CD4-positive, alpha-beta T cell treated with Interleukin-12 subunit alpha and Interleukin-12 subunit beta, for 1 hour (primary cell): Measurements from ENCODE around the gene MKNK1.

ENCODE experiments used
- DNase-seq: peaks from one replicate; pipeline ENCODE4 v3.0.0-alpha.2; 2020

MKNK1 gene

DNA sequence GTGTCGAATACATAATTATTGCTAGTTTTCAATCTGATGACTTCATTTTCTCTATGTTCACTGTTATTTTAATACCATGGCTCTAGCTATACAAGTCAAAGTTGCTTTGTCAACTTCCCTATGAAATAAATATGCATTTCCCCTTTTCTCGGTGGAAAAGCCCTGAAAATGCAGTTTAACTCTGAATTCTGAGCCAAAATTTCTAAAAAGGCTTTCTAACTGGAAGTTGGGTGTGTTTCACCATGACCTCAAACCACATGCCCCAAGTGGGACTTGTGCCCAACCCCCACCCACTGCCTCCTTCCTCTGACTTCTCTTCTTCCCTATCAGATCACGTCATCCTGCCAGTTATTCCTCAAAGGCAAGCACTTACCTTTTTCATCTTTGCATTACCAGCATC is 8.9 kb downstream of the MKNK1 start:
- peak; percentile 31 for DNase-seq

DNA sequence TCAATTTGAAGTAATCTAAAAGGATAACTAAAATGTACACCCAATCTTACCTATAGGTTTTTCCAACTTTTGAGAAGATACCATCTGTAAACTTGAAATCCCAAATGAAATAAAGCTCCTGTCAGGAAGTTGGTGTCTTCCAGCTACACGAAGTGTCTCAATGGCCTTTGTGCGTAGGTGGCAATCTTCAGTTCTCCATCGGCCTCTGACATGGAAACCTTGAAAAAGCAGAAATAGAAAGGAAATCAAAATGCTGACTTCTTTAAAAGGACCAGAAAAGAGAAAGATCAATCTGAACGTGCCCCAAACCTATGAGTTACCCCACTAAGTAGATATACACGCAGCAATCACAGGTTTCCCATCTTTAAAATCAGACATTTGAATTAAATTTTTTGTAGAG is 10.0 kb downstream of the MKNK1 start:
- DNase-seq: no peak

DNA sequence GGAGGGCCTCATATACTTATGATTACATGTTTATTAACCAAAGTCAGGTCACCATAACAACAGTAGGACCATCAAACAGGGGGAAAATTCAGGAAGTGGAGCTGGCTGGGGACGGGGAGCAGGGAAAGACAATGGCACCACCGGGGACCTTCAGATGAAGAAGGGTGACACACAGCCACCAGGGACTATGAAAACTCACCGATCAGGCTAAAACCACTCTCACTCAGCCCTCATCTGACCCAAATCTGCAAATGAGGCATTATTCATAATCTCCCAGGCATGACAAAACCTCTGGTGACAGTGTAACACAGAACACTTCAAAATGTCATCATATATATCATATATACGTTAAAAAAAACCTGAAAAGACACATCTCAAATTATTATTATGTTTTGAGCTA is 11.2 kb downstream of the MKNK1 start:
- DNase-seq: no peak

DNA sequence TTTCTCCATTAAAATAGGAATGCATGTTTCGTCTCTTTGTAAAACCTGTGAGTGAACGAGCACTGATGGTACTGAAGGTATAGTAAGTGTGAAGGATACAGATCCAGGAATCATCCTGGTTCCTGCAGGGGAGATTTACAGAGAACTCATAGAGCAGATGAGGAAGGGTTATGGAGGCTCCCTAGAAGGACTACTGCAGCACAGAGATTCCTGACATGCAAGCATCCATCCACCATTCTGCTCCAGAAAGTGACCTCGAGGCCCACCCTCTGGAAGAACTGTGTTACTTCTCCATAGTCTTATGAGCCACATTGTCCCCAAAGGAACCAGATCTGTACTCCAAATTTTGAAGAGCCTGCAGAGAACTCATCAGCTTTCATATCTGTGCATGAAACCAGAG is 14.5 kb downstream of the MKNK1 start:
- DNase-seq: no peak

- DNase-seq: no peak
Measured at GRCh38 chr1:46587069-46587468, 17.0 kb downstream of the MKNK1 start.

DNA sequence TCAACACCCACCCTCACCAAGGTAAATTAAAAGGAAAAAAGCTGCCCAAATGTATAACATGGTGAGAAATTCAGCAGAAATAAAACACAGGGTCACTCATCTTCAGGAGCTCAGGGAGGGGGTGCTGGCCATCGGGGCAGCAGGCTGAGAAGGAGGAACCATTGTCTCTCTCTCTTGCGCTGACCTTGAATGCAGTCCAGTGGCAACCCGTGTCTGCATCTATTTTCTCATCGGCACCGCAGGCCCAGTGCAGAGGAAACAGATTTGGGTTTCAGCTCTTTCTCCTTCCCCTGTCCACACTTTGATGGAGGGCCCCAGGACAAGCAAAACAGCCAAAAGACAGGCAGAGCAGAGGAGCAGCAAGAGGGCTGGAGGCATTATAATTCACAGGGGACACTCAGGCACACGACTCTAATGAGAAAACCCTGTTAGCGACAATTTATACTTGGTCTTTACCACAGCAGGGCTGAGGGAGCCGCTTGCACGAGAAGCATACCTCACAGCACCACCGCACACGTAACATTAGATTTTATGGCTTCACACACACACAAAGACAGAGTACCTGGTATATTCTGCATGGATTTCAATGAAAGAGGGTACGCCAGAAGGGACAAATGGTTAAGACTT is 18.6 kb downstream of the MKNK1 start:
- DNase-seq: no peak

DNA sequence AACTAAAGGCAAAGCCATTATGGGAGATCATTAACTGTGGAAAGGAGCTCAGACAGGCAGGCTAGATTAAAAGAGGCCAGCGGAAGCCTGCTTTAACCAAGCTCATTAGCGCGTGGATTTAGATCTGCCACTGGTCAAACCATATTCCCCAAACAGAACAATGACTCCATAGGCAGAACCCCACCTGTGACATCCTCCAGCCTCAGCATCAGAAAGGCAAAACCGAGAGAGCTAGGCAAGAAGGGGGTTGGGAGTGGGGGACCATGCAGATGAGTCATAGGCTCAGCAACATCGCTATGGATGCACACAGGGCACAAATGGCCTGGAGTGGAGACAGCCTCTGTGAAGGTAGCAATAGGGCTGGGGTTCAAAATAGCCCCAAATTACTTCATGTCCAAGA is 20.6 kb downstream of the MKNK1 start:
- no peak for DNase-seq

DNA sequence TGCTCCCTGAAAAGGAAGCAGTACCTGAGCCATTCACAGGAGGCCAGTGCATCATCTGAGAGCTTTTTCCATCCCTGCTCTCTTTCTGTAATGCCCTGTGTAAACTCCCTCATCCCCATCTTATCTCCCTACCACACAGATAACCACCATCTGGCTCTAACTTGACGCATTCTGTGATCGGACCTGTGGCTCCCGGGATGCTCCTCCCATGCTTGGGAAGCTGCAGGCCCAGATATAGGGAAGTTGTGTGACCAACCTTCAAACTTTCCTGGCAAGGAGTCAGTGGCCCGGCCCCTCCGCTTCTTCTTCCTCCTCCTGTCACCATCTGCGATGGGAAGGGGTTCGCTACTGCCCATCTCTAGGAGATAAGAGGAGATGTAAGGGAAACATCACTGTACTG is 21.1 kb downstream of the MKNK1 start:
- DNase-seq: no peak

DNA sequence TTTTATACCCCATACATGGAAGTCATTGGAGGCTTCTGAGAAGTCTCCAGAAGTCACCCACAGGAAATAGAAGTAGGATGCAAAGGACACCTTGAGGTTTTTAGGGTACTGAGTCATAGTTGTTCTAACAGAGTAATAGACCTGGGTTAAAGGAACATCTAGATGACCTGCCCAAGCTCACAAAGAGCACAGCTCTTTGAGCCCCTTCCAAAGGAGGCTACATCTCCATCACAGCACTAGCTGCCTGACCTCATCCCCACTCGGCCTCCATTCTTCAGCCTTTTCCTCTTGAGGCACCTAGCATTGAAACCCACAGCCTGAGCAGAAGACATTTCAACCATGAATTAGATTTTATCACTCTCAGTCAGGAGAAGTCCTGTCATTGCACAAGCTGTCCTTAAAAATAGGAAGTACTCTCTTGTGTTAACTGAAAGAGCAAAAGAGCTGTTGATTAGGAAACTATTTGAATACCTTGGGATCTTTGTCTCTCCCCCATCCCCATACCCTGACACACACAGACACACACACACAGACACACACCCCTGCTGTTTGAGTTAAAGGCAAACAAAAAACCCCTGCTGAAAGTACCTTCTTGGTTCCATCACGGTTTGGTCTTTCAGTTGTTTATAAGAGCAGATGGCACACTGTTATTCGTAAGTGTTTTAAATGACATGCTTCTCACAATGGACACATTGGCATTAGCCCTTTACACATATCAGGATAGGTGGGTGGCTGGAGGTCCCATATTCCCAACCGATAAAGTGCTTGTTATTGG is 22.2 kb downstream of the MKNK1 start:
- peak; percentile 7 for DNase-seq

DNA sequence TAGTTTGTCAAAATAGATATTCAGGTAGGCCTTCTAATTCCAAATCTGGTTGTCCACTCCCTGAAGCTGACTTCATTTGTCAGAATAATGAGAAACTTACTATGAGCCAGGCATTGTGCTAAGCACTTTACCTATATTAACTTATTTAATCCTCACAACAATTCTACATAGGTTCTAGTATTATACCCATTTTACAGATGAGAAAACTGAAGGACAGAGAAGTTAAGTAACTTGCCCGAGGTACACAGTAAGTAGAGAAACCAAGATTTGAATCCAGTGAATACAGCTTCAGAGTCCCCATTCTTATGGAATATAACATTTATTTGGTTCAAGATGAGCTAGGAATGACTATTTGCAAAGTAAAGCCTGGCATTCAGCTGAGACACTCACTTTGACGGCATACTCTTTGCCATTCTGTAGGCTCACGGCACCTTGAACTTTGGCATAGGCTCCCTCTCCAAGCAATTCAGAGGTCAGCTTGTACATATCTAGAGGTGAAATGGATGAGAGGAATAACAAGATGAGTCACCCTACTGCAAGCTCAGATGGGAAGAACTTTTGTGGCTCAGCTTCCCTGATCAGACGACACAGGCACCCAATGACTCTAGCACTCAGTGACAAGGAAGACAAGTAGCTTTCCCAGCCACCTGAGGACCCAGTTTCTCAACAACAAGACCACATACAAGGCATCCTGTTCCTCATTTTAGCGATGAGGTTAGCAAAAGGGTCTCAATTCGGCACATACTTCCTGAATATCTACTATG is 23.7 kb downstream of the MKNK1 start:
- DNase-seq: no peak

GRCh38 chr1:46577671-46578070 is 26.4 kb downstream of the MKNK1 start:
- no peak for DNase-seq

GRCh38 chr1:46576596-46576995 is 27.5 kb downstream of the MKNK1 start:
- no peak for DNase-seq

GRCh38 chr1:46575778-46576177 is 28.3 kb downstream of the MKNK1 start:
- DNase-seq: no peak

- no peak for DNase-seq
Measured at GRCh38 chr1:46575300-46575699, 28.8 kb downstream of the MKNK1 start.

GRCh38 chr1:46571691-46572225 is 32.3 kb downstream of the MKNK1 start:
- no peak for DNase-seq

DNA sequence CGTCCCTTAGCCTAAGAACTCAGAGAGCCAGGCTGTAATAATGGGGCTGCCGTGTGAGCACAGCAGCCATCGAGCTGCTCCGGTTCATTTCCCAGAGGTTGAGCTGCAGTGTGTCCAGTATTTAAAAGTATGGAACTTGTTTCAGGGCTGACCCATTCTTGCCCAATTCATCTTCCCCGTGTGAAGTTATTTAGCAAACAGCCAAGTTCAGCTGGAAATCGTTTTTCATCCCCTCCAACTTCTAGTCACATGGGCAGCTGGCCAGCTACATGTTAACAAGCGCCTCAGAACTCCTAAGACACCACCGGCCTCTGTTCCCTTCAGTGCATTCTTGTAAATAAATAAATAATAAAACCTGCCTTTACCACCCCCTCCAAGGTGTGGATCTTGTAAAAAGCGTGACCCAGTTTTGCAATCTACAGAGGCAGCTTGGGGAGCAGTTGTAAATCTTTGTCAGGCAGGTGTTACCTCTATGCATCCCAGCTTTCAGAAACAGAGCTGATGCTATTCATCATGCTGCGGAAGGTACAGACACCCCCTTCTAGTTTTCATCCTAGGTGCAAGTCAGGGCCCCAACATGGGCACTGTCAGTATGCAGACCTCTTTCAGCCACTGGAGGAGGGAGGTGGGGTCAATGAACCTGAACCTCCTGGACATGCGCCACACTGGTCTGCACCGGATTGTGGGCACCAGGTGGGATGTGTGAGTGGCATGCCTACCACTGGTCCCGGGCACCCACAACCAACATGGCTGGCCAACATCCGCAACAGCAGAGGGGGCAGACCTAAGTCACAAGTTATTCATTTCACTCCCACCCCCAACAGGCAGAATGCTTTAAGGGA is 34.0 kb downstream of the MKNK1 start:
- DNase-seq: no peak

DNA sequence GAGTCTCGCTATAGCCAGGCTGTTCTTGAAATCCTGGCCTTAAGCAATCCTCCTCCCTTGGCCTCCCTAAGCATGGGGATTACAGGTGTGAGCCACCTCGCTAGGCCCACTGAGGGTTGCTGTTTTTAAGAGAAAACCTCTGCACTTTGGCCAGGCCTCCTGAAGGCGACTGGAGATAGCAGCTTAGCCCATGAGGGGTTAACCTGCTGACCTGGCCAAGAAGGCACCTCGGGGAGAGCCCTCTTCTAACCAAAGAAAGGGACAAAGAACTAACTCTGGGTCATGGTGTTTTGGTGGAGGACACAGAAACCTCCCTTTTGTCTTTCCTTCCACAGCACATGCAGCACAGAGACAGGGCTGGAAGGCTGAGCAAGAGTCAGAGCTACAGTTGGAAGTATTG is 35.0 kb downstream of the MKNK1 start:
- no peak for DNase-seq

GRCh38 chr1:46568461-46568891 is 35.6 kb downstream of the MKNK1 start:
- DNase-seq: no peak

- DNase-seq: no peak
Measured at GRCh38 chr1:46563341-46563740, 40.7 kb downstream of the MKNK1 start.

- no peak for DNase-seq
Measured at GRCh38 chr1:46562498-46562897, 41.6 kb downstream of the MKNK1 start.

DNA sequence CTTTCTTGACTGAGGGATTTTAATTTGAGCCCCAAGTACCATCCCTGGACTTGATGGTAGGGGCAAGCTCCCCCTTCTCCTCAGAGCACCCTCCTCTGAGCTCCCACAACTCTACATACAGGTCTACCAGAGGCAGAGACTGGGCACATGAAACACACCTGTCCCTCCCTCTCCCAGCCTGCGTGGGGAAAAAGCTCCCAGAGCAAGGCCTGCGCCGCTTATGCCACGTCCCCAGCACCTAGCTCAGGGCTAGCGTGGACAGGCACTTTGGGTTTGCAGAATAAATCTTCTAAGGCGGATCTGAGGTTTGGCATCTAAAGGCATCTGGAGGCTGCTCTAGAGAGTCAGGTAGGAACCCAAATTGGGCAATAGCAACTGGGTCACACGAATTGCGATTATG is 45.1 kb downstream of the MKNK1 start:
- DNase-seq: no peak

- DNase-seq: no peak
Measured at GRCh38 chr1:46558141-46558963, 45.7 kb downstream of the MKNK1 start.
